ENCODE data around the gene SMYD3. TPM values are rescaled to one million over a fixed set of nuclear protein-coding genes. Genes with fewer than 3 reads are reported as not detected.

SMYD3 gene
- total and polyA plus RNA-seq, 10 of the 15 experiments (the other 5 are each of a cell fraction or from before 2014, with no cell fraction given) = 18.3 to 54.0 (median 24.8) TPM

DNA sequence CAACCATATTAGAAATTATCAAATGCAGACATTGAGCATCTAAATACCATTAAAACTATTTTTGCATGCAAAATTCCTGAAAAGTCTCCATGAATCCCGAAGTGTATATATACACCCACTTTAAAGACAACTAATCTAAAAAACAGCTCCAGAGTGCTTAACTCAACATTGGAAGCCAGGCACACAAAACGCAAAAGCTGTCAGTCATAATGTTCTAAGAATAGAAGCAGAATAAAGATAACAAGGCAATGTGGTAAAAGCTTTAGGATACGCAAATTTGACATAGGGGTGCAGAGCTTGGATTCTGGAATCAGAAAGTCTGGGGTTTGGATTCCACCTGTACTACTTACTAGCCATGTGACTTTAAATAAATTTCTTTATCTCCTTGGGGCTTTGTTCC is 62.5 kb downstream of the SMYD3 start:
- Histone ChIP-seq H3K9me3 (replicated peaks; ENCODE audit: control insufficient read depth, insufficient read depth, low read length) (no peaks in the 10 kb centered on the region), H3K4me2 (ENCODE audit: control insufficient read depth, insufficient read depth) (no peak overlapping the region), H3K36me3 (ENCODE audit: control insufficient read depth in 2 of 2, insufficient read depth in 2 of 2, low read length in 1 of 2) (no peaks in the 10 kb centered on the region), H3K27ac (ENCODE audit: control insufficient read depth, insufficient read depth) (no peak overlapping the region), H3K4me1 (ENCODE audit: control insufficient read depth, insufficient read depth, low read length) (no peaks in the 10 kb centered on the region), H3K79me2 (ENCODE audit: control insufficient read depth, insufficient read depth, low read length) (no peaks in the 10 kb centered on the region), H4K20me1 (ENCODE audit: control insufficient read depth, insufficient read depth) (no peaks in the 10 kb centered on the region), H2AFZ (ENCODE audit: control insufficient read depth, low read depth, low read length) (no peak overlapping the region), H3K27me3 (replicated peaks in 1 of 2; ENCODE audit: control insufficient read depth in 2 of 2, insufficient read depth in 2 of 2, low read length in 1 of 2) (no peaks in the 10 kb centered on the region), H3K9ac (ENCODE audit: control insufficient read depth, insufficient read depth, low read length) (no peak overlapping the region), H3K4me3 (no peak overlapping the region)
- intact Hi-C loops (cut with micrococcal nuclease; ENCODE audit: unreplicated experiment) = loop anchor here (5.0 kb wide), 1 partner anchor 112 kb away; no protein-coding TSS in a partner anchor
- DNase-seq (ENCODE audit: low read depth, low spot score) = no peak
- FAIRE-seq = no peak
- ATAC-seq = no peak
- ChIA-PET POLR2A (interaction anchor here (1.2 kb wide), 1 partner anchor 13 kb away, joined by 7 read pairs; no protein-coding TSS in a partner anchor), RAD21 (ENCODE audit: unreplicated experiment) (no interaction called here), CTCF (interaction anchor here (1.2 to 1.4 kb wide), 2 partner anchors 1288 to 1292 kb away, joined by 4 read pairs; no protein-coding TSS in a partner anchor), SMC1A (ENCODE audit: uncharacterized antibody, unreplicated experiment) (interaction anchor here (1.9 kb wide), 1 partner anchor 433 kb away, joined by 5 read pairs; no protein-coding TSS in a partner anchor)
- in situ Hi-C loops (cut with MboI) = no loop called here
- 100% methylated on average over 3 of the region's 3 CpGs for WGBS (ENCODE audit: insufficient coverage, insufficient replicate concordance, low lambda C conversion rate, missing lambda C conversion rate)
- no TSS peak for BruUV-seq (replicated peaks)
- TF ChIP-seq, protein P1, sequence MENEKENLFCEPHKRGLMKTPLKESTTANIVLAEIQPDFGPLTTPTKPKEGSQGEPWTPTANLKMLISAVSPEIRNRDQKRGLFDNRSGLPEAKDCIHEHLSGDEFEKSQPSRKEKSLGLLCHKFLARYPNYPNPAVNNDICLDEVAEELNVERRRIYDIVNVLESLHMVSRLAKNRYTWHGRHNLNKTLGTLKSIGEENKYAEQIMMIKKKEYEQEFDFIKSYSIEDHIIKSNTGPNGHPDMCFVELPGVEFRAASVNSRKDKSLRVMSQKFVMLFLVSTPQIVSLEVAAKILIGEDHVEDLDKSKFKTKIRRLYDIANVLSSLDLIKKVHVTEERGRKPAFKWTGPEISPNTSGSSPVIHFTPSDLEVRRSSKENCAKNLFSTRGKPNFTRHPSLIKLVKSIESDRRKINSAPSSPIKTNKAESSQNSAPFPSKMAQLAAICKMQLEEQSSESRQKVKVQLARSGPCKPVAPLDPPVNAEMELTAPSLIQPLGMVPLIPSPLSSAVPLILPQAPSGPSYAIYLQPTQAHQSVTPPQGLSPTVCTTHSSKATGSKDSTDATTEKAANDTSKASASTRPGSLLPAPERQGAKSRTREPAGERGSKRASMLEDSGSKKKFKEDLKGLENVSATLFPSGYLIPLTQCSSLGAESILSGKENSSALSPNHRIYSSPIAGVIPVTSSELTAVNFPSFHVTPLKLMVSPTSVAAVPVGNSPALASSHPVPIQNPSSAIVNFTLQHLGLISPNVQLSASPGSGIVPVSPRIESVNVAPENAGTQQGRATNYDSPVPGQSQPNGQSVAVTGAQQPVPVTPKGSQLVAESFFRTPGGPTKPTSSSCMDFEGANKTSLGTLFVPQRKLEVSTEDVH (IDR thresholded peaks at IDR 0.05; ENCODE audit: low read depth, partially characterized antibody) = no peak
- TF ChIP-seq, protein P2, sequence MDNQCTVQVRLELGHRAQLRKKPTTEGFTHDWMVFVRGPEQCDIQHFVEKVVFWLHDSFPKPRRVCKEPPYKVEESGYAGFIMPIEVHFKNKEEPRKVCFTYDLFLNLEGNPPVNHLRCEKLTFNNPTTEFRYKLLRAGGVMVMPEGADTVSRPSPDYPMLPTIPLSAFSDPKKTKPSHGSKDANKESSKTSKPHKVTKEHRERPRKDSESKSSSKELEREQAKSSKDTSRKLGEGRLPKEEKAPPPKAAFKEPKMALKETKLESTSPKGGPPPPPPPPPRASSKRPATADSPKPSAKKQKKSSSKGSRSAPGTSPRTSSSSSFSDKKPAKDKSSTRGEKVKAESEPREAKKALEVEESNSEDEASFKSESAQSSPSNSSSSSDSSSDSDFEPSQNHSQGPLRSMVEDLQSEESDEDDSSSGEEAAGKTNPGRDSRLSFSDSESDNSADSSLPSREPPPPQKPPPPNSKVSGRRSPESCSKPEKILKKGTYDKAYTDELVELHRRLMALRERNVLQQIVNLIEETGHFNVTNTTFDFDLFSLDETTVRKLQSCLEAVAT (IDR thresholded peaks at IDR 0.05) = no peak
- TF ChIP-seq ZZZ3 (IDR thresholded peaks at IDR 0.05; ENCODE audit: control insufficient read depth, insufficient read length, low read depth) (no peak), MXI1 (IDR thresholded peaks at IDR 0.05; ENCODE audit: low read depth, low read length) (no peak), CHD2 (IDR thresholded peaks at IDR 0.05; ENCODE audit: borderline replicate concordance, low read depth, low read length) (no peak), STAT3 (IDR thresholded peaks at IDR 0.05; ENCODE audit: low read depth, low read length) (no peak), NR2C2 (IDR thresholded peaks at IDR 0.05; ENCODE audit: borderline replicate concordance, control insufficient read depth, insufficient read length, low read depth) (no peak), ESRRA (IDR thresholded peaks at IDR 0.05; ENCODE audit: low read length) (no peak), CEBPB (IDR thresholded peaks at IDR 0.05; ENCODE audit: borderline replicate concordance in 1 of 2, low read depth in 2 of 2, low read length in 2 of 2) (no peak), TCF7 (IDR thresholded peaks at IDR 0.05; ENCODE audit: borderline replicate concordance) (no peak), ZNF217 (IDR thresholded peaks at IDR 0.05) (no peak)
- TF ChIP-seq, protein P3, sequence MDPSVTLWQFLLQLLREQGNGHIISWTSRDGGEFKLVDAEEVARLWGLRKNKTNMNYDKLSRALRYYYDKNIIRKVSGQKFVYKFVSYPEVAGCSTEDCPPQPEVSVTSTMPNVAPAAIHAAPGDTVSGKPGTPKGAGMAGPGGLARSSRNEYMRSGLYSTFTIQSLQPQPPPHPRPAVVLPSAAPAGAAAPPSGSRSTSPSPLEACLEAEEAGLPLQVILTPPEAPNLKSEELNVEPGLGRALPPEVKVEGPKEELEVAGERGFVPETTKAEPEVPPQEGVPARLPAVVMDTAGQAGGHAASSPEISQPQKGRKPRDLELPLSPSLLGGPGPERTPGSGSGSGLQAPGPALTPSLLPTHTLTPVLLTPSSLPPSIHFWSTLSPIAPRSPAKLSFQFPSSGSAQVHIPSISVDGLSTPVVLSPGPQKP (IDR thresholded peaks at IDR 0.05; ENCODE audit: low read depth, low read length) = no peak
- TF ChIP-seq, protein P4, sequence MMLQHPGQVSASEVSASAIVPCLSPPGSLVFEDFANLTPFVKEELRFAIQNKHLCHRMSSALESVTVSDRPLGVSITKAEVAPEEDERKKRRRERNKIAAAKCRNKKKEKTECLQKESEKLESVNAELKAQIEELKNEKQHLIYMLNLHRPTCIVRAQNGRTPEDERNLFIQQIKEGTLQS (IDR thresholded peaks at IDR 0.05; ENCODE audit: borderline replicate concordance, extremely low read depth, low read depth, low read length) = no peak
- TF ChIP-seq, protein P5, sequence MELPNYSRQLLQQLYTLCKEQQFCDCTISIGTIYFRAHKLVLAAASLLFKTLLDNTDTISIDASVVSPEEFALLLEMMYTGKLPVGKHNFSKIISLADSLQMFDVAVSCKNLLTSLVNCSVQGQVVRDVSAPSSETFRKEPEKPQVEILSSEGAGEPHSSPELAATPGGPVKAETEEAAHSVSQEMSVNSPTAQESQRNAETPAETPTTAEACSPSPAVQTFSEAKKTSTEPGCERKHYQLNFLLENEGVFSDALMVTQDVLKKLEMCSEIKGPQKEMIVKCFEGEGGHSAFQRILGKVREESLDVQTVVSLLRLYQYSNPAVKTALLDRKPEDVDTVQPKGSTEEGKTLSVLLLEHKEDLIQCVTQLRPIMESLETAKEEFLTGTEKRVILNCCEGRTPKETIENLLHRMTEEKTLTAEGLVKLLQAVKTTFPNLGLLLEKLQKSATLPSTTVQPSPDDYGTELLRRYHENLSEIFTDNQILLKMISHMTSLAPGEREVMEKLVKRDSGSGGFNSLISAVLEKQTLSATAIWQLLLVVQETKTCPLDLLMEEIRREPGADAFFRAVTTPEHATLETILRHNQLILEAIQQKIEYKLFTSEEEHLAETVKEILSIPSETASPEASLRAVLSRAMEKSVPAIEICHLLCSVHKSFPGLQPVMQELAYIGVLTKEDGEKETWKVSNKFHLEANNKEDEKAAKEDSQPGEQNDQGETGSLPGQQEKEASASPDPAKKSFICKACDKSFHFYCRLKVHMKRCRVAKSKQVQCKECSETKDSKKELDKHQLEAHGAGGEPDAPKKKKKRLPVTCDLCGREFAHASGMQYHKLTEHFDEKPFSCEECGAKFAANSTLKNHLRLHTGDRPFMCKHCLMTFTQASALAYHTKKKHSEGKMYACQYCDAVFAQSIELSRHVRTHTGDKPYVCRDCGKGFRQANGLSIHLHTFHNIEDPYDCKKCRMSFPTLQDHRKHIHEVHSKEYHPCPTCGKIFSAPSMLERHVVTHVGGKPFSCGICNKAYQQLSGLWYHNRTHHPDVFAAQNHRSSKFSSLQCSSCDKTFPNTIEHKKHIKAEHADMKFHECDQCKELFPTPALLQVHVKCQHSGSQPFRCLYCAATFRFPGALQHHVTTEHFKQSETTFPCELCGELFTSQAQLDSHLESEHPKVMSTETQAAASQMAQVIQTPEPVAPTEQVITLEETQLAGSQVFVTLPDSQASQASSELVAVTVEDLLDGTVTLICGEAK (IDR thresholded peaks at IDR 0.05; ENCODE audit: borderline replicate concordance) = no peak
